Measurements from ENCODE around the gene BEGAIN. TPM values are rescaled to one million over a fixed set of nuclear protein-coding genes. Genes with fewer than 3 reads are reported as not detected.

BEGAIN gene
- total RNA-seq, 4 donors from 2014 or later: 0.47 to 1.5 (median 0.53) TPM; not detected in 1

DNA sequence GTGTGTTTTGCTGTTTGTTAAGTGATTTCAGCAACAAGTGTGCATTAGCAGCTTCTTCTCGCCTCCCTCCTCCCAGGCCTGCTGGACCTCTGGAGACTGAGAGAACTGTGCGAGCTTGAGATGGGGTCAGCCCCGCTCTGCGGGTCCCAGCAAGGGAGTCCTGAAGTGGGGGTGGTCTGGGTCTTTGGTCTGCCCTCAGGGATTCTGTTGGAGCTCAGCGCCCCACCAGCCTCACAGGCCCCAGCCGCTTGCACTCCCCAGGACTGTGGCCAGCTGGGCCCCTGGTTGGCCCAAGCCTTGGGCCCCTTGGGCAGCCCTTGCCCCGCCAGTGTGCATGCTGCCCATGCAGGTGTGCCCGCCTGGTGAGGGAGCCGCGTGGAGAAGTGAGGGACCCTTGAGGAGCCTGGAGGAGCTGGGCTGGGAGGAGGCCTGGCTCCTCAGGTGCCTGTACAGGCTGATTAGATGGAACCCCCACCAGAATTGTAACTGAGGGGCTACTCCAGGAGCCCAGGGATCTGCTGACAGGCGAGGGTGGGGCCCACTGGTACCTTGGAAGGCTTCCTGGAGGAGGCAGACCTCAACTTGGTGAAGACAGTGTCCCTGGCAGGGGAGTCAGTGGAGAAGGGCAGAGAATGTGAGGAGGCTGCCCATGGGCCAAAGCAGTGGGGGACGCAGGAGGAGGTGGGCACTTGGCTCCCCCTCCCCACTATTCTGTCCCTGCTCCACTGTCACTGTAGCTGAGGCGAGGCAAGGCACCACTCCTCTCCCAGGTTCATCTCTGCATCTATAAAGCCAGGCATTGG is 56.7 kb downstream of the BEGAIN start:
- Histone ChIP-seq H3K4me3 (no peak overlapping the region), H3K4me1 (peaks cover 0 to 15% (median 8%) of the 10 kb centered on the region in 3 donors), H3K36me3 (peaks cover 0 to 41% (median 5%) of the 10 kb centered on the region in 3 donors), H3K27ac (no peak overlapping the region), H3K9me3 (no peaks in the 10 kb centered on the region), H3K27me3 (no peaks in the 10 kb centered on the region)
- 43 to 89% methylated on average over 1 to 5 of the region's 13 CpGs for WGBS, 2 donors
- DNase-seq: no peak
- intact Hi-C loops (cut with DNase I): no loop called here
- TF ChIP-seq, protein P1, sequence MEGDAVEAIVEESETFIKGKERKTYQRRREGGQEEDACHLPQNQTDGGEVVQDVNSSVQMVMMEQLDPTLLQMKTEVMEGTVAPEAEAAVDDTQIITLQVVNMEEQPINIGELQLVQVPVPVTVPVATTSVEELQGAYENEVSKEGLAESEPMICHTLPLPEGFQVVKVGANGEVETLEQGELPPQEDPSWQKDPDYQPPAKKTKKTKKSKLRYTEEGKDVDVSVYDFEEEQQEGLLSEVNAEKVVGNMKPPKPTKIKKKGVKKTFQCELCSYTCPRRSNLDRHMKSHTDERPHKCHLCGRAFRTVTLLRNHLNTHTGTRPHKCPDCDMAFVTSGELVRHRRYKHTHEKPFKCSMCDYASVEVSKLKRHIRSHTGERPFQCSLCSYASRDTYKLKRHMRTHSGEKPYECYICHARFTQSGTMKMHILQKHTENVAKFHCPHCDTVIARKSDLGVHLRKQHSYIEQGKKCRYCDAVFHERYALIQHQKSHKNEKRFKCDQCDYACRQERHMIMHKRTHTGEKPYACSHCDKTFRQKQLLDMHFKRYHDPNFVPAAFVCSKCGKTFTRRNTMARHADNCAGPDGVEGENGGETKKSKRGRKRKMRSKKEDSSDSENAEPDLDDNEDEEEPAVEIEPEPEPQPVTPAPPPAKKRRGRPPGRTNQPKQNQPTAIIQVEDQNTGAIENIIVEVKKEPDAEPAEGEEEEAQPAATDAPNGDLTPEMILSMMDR (IDR thresholded peaks at IDR 0.05): no peak
- no peak for TF ChIP-seq POLR2A (IDR thresholded peaks at IDR 0.05)

DNA sequence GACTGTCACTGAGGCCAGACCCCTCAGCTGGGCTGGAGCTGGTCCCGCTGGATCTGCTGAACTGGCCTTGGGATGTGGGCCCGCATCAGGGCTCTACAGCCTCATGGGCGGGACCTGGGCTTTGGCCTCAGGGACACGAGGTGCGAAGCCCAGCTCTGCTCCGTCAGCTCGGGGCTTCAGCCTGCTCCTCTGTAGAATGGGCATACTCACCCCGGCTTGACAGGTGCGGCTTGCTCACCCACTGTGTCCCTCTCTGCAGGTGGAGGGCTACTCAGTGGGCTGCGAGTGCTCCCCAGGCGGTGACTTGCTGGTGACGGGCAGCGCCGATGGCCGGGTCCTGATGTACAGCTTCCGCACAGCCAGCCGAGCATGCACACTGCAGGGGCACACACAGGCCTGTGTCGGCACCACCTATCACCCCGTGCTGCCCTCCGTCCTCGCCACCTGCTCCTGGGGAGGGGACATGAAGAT is 57.6 kb downstream of the BEGAIN start:
- H3K27me3 ChIP-seq: no peaks in the 10 kb centered on the region
- H3K4me3 ChIP-seq: no peak overlapping the region
- H3K9me3 ChIP-seq: no peaks in the 10 kb centered on the region
- WGBS, 2 donors: 93 to 94% methylated on average over 6 to 13 of the region's 21 CpGs
- TF ChIP-seq POLR2A (IDR thresholded peaks at IDR 0.05): no peak
- TF ChIP-seq, protein P1 (IDR thresholded peaks at IDR 0.05): no peak
- H3K36me3 ChIP-seq: peaks cover 0 to 41% (median 5%) of the 10 kb centered on the region in 3 donors
- DNase-seq: no peak
- intact Hi-C loops (cut with DNase I): no loop called here
- H3K27ac ChIP-seq: no peak overlapping the region
- peaks cover 0 to 15% (median 8%) of the 10 kb centered on the region in 3 donors for H3K4me1 ChIP-seq

DNA sequence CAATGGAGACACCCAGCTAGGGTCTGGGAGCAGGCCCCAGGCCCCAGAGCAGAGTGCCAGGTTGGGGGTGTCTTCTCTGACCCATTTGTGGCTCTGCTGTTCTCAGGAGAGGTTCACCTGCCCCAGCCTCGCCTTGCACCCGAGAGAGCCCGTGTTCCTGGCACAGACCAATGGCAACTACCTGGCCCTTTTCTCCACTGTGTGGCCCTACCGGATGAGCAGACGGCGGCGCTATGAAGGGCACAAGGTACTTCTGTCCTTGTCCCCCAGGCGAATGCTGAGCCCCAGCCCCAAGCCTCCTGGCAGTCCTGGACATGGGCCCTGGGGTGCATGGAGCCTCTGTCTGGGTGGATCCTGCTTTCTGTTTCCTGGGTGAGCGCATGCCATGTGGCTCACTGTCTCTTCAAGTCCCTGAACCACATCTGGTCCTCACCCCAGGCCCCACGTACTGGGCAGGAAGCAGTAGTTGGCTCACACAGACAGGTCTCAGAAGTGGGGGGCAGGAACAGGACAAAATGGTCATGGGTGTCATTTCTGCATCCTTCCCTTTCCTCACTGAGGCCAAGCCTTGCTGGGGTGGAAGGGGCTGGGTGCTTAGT is 58.2 kb downstream of the BEGAIN start:
- DNase-seq: no peak
- H3K27ac ChIP-seq: no peak overlapping the region
- H3K27me3 ChIP-seq: no peaks in the 10 kb centered on the region
- no peaks in the 10 kb centered on the region for H3K9me3 ChIP-seq
- peaks cover 0 to 13% (median 6%) of the 10 kb centered on the region in 3 donors for H3K4me1 ChIP-seq
- WGBS, 2 donors: 99% methylated on average over 9 of the region's 10 CpGs; no CpG with 5 or more reads in 1 of the 2 donors
- intact Hi-C loops (cut with DNase I): no loop called here
- H3K4me3 ChIP-seq: no peak overlapping the region
- peaks cover 0 to 41% (median 5%) of the 10 kb centered on the region in 3 donors for H3K36me3 ChIP-seq
- TF ChIP-seq, protein P1 (IDR thresholded peaks at IDR 0.05): no peak
- TF ChIP-seq POLR2A (IDR thresholded peaks at IDR 0.05): no peak

DNA sequence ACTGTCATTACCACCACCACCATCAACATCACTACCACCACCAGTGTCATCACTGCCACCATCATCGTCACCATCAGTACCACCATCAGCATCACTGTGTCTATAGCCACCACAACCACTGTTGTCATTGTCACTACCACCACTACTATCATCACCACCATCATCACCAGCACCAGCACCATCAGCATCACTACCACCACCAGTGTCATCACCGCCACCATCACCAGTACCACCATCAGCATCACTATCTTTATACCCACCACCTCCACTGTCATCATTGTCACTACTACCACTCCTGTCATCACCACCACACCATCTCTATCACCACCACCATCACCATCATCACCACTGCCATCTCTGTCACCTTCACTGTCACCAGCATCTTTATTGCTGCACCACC is 60.6 kb downstream of the BEGAIN start:
- H3K9me3 ChIP-seq: no peaks in the 10 kb centered on the region
- 91 to 97% methylated on average over 2 of the region's 2 CpGs for WGBS, 2 donors
- peaks cover 0 to 41% (median 5%) of the 10 kb centered on the region in 3 donors for H3K36me3 ChIP-seq
- H3K4me3 ChIP-seq: no peak overlapping the region
- DNase-seq: no peak
- intact Hi-C loops (cut with DNase I): no loop called here
- H3K4me1 ChIP-seq: no peaks in the 10 kb centered on the region
- no peaks in the 10 kb centered on the region for H3K27me3 ChIP-seq
- H3K27ac ChIP-seq: no peak overlapping the region
- TF ChIP-seq POLR2A (IDR thresholded peaks at IDR 0.05): no peak
- TF ChIP-seq, protein P1 (IDR thresholded peaks at IDR 0.05): no peak

DNA sequence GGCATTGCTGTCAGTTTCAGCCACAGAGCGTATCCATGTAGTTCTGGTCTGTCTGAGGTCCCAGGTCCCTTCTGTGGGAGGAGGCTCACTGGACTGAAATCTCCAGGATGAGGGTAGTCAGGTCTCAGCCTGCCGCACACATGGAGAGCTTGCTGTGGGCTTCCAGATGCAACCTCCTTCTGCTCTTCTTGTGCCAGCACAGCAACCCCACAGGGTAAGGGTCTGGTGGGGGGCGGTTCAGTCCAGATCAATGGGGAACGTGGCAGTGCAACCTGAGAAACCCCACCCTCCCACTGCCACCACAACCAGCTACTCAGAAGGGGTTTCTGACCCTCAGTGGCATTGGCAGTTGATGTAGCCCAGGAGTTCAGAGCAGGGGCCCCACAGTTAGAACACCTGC is 61.2 kb downstream of the BEGAIN start:
- Histone ChIP-seq H3K36me3 (peaks cover 0 to 41% (median 5%) of the 10 kb centered on the region in 3 donors), H3K4me1 (no peaks in the 10 kb centered on the region), H3K4me3 (no peak overlapping the region), H3K27me3 (no peaks in the 10 kb centered on the region), H3K27ac (no peak overlapping the region), H3K9me3 (no peaks in the 10 kb centered on the region)
- TF ChIP-seq, protein P1 (IDR thresholded peaks at IDR 0.05): no peak
- TF ChIP-seq POLR2A (IDR thresholded peaks at IDR 0.05): no peak
- intact Hi-C loops (cut with DNase I): no loop called here
- 84% methylated on average over 2 of the region's 4 CpGs; no CpG with 5 or more reads in 1 of the 2 donors for WGBS, 2 donors
- no peak for DNase-seq

Measured in esophagus squamous epithelium (tissue), 5 donors.